Subcutaneous abdominal adipose tissue (tissue), 5 donors: Measurements from ENCODE around the gene LRPAP1.

Experiments used
- H3K27ac ChIP-seq: one replicate; pipeline ENCODE4 v1.7.0; 2013; ENCODE audit warnings: low read depth, mild to moderate bottlenecking, inconsistent platforms, low read length, moderate library complexity
- H3K27me3 ChIP-seq, 5 donors: one replicate each; pipeline ENCODE4 v1.7.0; 2013; ENCODE audit warnings: low read length in 5 of 5, inconsistent platforms in 1 of 5; ENCODE audit not compliant: control insufficient read depth in 5 of 5, insufficient read depth in 4 of 5
- H3K36me3 ChIP-seq, 5 donors: one replicate each; pipeline ENCODE4 v1.7.0; 2013; ENCODE audit warnings: low read length in 5 of 5; ENCODE audit not compliant: control insufficient read depth in 5 of 5, insufficient read depth in 5 of 5
- H3K4me1 ChIP-seq, 5 donors: one replicate each; pipeline ENCODE4 v1.7.0; 2013; ENCODE audit warnings: low read length in 5 of 5, mild to moderate bottlenecking in 3 of 5, moderate library complexity in 1 of 5; ENCODE audit not compliant: control insufficient read depth in 5 of 5, insufficient read depth in 5 of 5
- H3K4me3 ChIP-seq, 5 donors: one replicate each; pipeline ENCODE4 v1.7.0; 2013; ENCODE audit warnings: low read length in 5 of 5, low read depth in 1 of 5
- H3K9ac ChIP-seq, 5 donors: one replicate each; pipeline ENCODE4 v1.7.0; 2013; ENCODE audit warnings: low read length in 5 of 5, mild to moderate bottlenecking in 4 of 5, moderate library complexity in 3 of 5
- H3K9me3 ChIP-seq, 5 donors: one replicate each; pipeline ENCODE4 v1.7.0; 2013; ENCODE audit warnings: low read length in 5 of 5; ENCODE audit not compliant: control insufficient read depth in 5 of 5
- donor health status: healthy.
- donor health status: healthy.
- donor health status: healthy.
- donor health status: healthy.
- donor health status: healthy.

LRPAP1 gene

DNA sequence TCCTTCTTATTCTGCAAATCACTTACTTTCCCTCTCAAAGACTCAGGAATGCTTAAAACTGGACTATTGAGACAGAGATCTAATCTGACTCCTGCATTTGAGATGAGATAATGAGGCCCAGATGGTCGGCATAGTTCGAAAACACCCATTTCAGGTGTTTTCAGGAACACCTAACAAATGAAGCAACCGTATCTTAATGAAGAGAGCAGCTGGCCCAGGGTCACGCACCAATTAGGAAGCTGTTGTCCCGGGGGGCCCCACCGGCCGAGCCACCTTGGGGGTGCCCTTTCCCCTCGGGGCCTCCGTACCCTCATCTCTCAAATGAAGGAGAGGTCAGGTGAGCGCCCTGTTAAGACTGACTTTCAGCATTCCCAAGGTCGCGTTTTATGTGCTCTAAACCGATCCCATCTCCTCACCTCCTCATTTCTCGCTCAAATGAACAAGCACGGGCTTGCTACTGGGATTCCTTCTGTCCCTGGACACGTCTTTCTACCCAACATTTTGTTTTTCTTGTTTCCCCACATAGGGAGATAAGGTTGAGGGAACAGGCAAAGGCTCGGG is 824 bp downstream of the LRPAP1 start:
- Histone ChIP-seq H3K4me1 (peaks cover 6 to 40% (median 35%) of the 10 kb centered on the region in 5 donors), H3K27ac (no peak overlapping the region), H3K4me3 (peak overlapping the region; percentile 84 to 93 (median 85))

DNA sequence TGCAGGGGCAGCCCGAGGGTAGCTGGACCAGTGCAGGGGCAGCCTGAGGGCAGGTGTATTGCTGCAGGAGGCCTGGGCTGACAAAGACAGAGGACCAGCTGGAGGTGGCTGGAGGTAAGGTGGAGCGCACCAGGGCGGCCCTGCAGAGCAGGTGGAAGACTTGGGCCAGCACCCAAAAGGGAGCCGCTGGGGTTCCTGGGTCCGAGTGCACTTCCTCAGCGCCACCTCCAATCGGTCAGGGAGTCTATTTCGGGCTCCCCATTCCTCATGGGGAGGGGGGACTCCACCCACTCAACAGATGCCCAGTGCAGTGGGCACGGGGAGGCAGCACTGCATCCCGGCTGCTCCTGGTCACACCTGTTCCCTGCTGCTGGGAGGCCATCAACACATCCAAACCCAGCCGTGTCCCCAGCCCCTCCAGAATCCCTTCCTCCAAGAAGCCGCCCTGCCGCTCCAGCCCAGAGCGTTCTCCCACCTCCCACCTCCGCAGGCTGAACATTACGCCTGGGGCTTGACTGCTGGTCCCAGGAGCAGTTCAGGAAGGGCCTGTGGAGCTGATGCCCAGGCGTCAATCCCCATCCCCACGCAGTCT is 1.5 kb downstream of the LRPAP1 start:
- H3K9ac ChIP-seq, result peak overlapping the region in 4 of 5 donors; percentile 7 to 88 (median 80)
- no peaks in the 10 kb centered on the region for H3K9me3 ChIP-seq
- peaks cover 6 to 40% (median 35%) of the 10 kb centered on the region in 5 donors for H3K4me1 ChIP-seq
- H3K36me3 ChIP-seq, result peaks cover 0 to 16% (median 11%) of the 10 kb centered on the region in 5 donors
- H3K27ac ChIP-seq, result no peak overlapping the region
- peak overlapping the region; percentile 5 to 90 (median 84) for H3K4me3 ChIP-seq
- no peaks in the 10 kb centered on the region for H3K27me3 ChIP-seq

More for the DNA sequence above, 824 bp downstream of the LRPAP1 start:
- Histone ChIP-seq H3K27me3 (no peaks in the 10 kb centered on the region), H3K9ac (peak overlapping the region; percentile 7 to 88 (median 75)), H3K9me3 (no peaks in the 10 kb centered on the region), H3K36me3 (peaks cover 0 to 13% (median 9%) of the 10 kb centered on the region in 5 donors)

DNA sequence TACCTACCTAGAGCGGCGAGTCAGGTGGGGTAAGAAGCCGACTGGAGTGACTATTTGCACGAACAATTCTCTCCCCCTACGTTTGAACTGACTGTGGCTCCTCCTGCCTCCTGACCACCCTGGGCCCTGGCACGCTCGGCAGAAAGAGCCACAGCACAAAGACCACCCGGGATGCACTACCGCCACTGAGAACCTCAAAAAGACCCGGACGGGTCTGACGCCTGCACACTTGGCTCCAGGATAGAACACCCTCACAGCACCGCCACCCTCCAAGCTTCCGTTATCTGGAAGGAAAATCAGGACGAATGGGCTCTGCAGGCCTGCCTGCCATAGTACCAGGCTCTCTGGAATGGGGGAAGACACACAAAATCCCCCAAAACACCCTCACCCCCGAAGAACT is 2.2 kb downstream of the LRPAP1 start:
- H3K36me3 ChIP-seq, result peaks cover 0 to 18% (median 14%) of the 10 kb centered on the region in 5 donors
- H3K27me3 ChIP-seq, result no peaks in the 10 kb centered on the region
- H3K9me3 ChIP-seq, result no peaks in the 10 kb centered on the region
- H3K27ac ChIP-seq, result no peak overlapping the region
- H3K9ac ChIP-seq, result no peak overlapping the region
- H3K4me1 ChIP-seq, result peaks cover 6 to 40% (median 35%) of the 10 kb centered on the region in 5 donors
- no peak overlapping the region for H3K4me3 ChIP-seq

DNA sequence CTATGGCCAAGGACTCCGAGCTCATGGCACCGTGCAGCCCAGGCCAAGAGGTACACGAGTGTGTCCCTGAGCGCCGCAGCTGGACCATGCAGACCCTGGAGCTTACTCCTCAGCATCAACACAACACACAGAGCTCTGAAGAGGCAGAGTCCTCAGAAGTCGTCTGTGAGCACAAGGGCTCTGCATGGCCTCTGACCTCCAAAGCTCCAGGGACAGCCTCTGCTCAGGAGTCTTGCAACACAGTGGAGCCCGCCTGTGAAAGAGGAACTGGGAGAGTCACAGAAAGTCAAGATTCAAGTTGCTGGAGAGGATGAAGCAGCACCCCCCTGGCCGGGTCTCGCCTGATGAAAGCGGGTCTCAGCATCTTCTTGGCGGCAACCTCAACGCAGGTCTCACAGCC is 2.9 kb downstream of the LRPAP1 start:
- Histone ChIP-seq H3K36me3 (peaks cover 0 to 25% (median 20%) of the 10 kb centered on the region in 5 donors), H3K9me3 (no peaks in the 10 kb centered on the region), H3K27me3 (no peaks in the 10 kb centered on the region), H3K27ac (no peak overlapping the region), H3K9ac (no peak overlapping the region), H3K4me1 (peaks cover 6 to 40% (median 35%) of the 10 kb centered on the region in 5 donors), H3K4me3 (no peak overlapping the region)

DNA sequence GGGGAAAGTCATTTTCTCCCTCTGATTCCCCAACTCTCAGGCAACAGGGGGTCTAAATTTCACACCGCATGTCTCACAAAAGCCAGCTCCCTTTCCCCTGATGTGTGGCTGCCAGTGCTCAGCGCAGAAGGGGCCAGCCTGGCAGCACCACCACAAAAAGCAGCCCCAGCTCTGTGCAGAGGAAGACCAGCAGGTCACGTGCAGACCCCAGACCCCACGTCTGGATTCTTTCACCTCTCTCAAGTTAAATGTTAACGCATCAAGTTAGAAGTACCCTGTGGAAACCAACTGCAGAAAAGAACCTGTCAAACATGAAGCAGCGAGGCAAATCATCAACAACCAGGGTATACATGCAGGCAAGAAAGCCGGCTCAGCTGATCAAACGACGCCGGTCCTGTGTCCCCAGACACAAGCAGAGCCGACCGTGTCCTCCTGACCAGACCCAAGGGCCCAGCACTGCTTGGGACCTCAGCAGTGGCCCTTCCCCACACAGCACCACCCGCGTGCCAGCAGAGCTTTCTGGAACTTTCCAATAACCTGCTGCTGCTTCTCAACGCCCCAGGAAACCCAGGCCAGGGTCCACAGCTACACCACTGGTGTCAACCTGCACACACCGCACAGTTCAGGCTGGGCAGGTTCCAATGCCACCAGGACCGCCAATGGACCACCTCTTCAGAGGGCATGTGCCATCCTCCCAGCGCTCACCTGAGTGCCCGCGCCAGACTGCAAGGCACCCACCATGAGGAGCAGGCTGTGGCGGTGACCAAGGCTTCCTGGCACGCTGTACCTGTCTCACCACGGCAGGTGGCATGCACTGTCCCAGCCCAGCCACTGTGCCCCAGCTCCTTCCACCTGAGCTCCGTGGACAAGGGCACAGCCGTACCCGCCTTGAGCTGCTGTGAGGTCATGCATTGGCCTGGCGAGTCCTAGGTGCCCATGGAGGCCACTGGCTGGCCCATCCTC is 4.0 kb downstream of the LRPAP1 start:
- Histone ChIP-seq H3K4me1 (peaks cover 6 to 40% (median 35%) of the 10 kb centered on the region in 5 donors), H3K27me3 (no peaks in the 10 kb centered on the region)

DNA sequence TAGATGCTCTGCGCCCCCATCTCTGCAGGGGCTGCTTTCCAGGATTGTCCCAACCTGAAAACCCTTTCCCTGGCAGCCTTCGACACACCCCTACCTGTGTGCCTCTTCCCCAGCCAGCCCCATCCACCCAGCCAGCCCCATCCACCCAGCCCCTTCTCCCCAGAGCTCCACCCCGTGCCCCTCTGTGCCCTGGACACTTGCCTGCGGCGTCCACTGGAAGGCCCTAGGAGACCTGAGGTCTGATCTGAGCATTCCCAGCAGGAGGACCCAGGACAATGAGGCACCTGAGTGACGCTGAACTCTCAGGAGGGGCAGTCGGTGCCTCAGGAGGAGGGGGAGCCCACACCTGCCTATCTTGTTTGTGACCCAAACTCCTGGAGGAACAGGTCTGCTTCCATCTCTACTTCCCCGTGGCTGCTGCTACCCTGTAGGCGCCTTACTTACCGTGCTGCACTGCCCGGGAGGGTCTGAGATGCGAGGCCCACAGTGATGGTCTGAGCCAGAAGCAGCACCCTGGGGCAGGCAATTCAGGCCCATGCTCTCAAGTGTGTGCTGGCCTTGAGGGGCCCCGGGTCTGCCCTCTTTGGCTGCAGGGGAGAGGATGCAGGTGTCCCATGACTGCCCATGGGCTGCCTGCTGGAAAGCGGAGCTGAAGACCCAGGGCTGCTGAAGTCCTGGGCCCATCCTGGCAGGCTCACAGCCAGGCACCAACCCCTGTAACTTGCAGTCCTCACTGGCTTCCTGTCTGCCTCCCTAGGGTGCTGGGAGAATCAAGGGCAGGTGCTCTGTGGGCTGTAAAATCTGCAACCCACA is 4.9 kb downstream of the LRPAP1 start:
- Histone ChIP-seq H3K4me3 (no peak overlapping the region), H3K4me1 (peaks cover 6 to 33% (median 27%) of the 10 kb centered on the region in 5 donors), H3K9me3 (no peaks in the 10 kb centered on the region), H3K36me3 (peaks cover 0 to 44% (median 37%) of the 10 kb centered on the region in 5 donors), H3K9ac (no peak overlapping the region), H3K27ac (no peak overlapping the region), H3K27me3 (no peaks in the 10 kb centered on the region)

More for the DNA sequence above, 4.0 kb downstream of the LRPAP1 start:
- H3K9ac ChIP-seq, result no peak overlapping the region
- H3K36me3 ChIP-seq, result peaks cover 0 to 37% (median 30%) of the 10 kb centered on the region in 5 donors
- H3K27ac ChIP-seq, result no peak overlapping the region
- H3K9me3 ChIP-seq, result no peaks in the 10 kb centered on the region
- no peak overlapping the region for H3K4me3 ChIP-seq

DNA sequence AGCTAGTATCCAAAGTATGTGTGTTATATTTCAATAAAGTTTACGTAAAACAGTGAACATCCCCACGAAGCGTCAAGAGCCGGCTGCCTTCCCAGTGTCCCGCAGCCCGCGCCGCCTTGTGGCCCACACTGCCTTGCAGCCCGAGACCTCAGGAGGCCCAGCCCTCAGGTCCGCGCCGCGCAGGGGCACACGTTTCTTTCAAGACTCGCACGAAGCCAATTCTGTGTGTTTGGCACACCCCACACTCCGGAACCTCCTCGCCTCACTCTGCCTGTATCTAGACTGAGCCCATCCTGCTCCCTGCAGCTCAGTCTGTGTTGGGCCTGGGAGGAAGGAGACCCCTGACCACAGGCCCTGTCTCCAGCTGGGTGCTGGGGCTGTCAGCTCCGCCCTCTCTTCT is 5.8 kb downstream of the LRPAP1 start:
- Histone ChIP-seq H3K9ac (no peak overlapping the region), H3K27ac (no peak overlapping the region), H3K27me3 (no peaks in the 10 kb centered on the region), H3K4me3 (no peak overlapping the region), H3K9me3 (no peaks in the 10 kb centered on the region), H3K36me3 (peaks cover 0 to 52% (median 43%) of the 10 kb centered on the region in 5 donors), H3K4me1 (peaks cover 5 to 28% (median 23%) of the 10 kb centered on the region in 5 donors)

DNA sequence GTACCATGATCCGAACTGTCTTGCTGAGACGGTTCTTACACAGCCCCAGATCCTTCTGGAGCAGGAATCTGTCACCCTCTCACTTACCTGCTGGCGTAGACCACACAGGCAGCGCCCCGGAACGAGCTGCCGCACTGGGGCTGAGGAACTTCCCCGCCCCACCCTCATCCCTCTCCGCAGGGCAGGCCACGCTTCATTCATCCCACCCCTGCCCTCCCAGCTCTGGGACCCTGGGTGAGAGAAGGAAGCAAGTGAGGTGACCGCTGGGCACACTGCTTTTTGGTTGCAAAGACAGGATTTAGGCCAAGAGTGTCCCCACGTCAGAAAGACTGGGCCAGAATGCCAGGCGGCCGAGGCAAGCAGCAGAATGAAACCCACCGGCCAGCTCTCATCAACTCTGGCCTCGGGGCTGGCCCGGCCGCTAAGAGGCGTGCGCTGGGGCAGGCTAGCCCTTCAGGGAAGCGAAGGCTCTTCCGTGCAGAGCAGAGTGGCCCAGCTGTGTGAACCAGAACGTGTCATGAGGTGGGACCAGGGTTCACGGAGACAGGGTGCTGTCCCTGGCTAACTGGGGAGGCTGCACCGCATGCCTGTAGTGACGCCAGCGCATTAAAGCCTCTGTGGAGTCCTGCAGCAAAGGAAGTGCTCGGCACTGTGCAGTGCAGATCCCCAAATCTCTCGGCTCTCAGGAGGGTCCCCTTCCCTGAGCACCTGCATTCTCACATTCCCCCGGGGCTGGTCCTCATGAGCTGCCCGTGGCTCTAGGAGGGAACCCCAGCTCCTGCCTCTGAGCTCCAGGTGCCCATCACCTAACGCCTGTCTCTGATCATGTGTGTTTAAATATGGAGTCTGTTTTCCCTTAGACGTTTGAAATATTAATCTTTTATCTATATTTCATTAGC is 6.4 kb downstream of the LRPAP1 start:
- no peak overlapping the region for H3K9ac ChIP-seq
- H3K9me3 ChIP-seq, result no peaks in the 10 kb centered on the region
- no peak overlapping the region for H3K27ac ChIP-seq
- peaks cover 0 to 21% (median 16%) of the 10 kb centered on the region in 5 donors for H3K4me1 ChIP-seq
- no peak overlapping the region for H3K4me3 ChIP-seq
- H3K27me3 ChIP-seq, result no peaks in the 10 kb centered on the region
- peaks cover 0 to 58% (median 47%) of the 10 kb centered on the region in 5 donors for H3K36me3 ChIP-seq

DNA sequence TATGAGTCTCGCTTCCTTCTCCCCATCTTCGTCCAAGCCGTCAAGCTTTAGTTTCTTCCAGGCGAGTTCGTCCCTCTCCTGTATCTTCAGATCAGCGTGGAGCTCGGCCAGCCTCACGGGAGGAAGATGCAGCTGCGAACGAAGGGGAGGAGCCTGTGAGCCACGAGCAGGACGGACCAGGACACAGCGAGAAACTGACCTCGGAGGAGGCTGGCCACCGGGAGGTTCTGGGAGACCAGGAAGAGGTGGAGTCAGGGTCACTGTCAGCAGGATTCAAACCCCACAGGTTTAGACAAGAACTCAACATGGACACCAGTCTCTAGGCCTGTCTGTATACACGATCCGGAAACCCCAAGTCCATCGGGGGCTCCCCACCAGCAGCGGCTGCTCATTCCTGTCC is 7.3 kb downstream of the LRPAP1 start:
- Histone ChIP-seq H3K4me1 (peaks cover 0 to 13% (median 8%) of the 10 kb centered on the region in 5 donors), H3K9me3 (no peaks in the 10 kb centered on the region), H3K27me3 (no peaks in the 10 kb centered on the region), H3K27ac (no peak overlapping the region), H3K9ac (no peak overlapping the region), H3K36me3 (peaks cover 0 to 67% (median 56%) of the 10 kb centered on the region in 5 donors), H3K4me3 (no peak overlapping the region)
